HEK293 (cell line): ENCODE data around the gene PKIB.

Source experiments
- CTCF ChIA-PET: fragments of 350-600 bp; formaldehyde crosslinking; extraction: SDS; loops from one replicate; lab custom pipeline; 2021; ENCODE audit warnings: antibody characterized with exemption; lab: Yijun Ruan, JAX
- POLR2A ChIA-PET: fragments of 300-600 bp; formaldehyde crosslinking; extraction: SDS; loops from one replicate; lab custom pipeline; 2020; ENCODE audit warnings: antibody characterized with exemption, inconsistent platforms; lab: Yijun Ruan, JAX
- H3K27ac ChIP-seq: fragments of 200-500 bp; sonication (Bioruptor generic); 2 replicates; pipeline ENCODE4 v1.5.1; 2014; ENCODE audit warnings: low read depth, low read length, control low read depth, inconsistent platforms; ENCODE audit errors: extremely low read depth
- H3K36me3 ChIP-seq, 2 experiments: fragments of 200-500 bp in 1 of 2; sonication (Bioruptor generic) in 1 of 2; 1 replicate in 1 of 2; 2 replicates in 1 of 2; pipeline ENCODE4 v1.5.1; 2014 to 2017; ENCODE audit warnings: inconsistent platforms in 2 of 2, low read length in 2 of 2; ENCODE audit not compliant: control insufficient read depth in 2 of 2, insufficient read depth in 1 of 2
- H3K4me1 ChIP-seq: fragments of 200-500 bp; sonication (Bioruptor generic); 2 replicates; pipeline ENCODE4 v1.5.1; 2014; ENCODE audit warnings: mild to moderate bottlenecking, low read length, inconsistent platforms; ENCODE audit not compliant: control insufficient read depth, insufficient read depth
- H3K4me3 ChIP-seq: 2 replicates; pipeline ENCODE4 v1.5.1; 2011; ENCODE audit warnings: low read depth, mild to moderate bottlenecking, control low read depth, low read length, moderate library complexity
- H3K9me3 ChIP-seq: fragments of 200-500 bp; sonication (Bioruptor generic); 2 replicates; pipeline ENCODE4 v1.5.1; 2014; ENCODE audit warnings: low read depth, low read length, inconsistent platforms; ENCODE audit not compliant: control insufficient read depth, insufficient read depth
- AEBP2 ChIP-seq: fragments of 450-650 bp; formaldehyde crosslinking; IDR thresholded peaks from 2 replicates; pipeline ENCODE4 v1.5.1; 2016; ENCODE audit warnings: missing biosample characterization, missing genetic modification characterization, borderline replicate concordance
- BCL11B ChIP-seq: fragments of 450-650 bp; formaldehyde crosslinking; IDR thresholded peaks from 2 replicates; pipeline ENCODE4 v1.5.1; 2016; ENCODE audit warnings: low read depth, missing biosample characterization, missing genetic modification characterization
- HOXC10 ChIP-seq: sonication (generic); formaldehyde crosslinking; IDR thresholded peaks from 2 replicates; pipeline ENCODE4 v1.8.1; 2023; ENCODE audit warnings: mild to moderate bottlenecking, missing genetic modification reagents
- KLF10 ChIP-seq: fragments of 450-650 bp; IDR thresholded peaks from 2 replicates; pipeline ENCODE4 v1.5.1; 2018; ENCODE audit warnings: missing biosample characterization, mild to moderate bottlenecking, missing genetic modification characterization
- KLF17 ChIP-seq: fragments of 450-650 bp; formaldehyde crosslinking; IDR thresholded peaks from 2 replicates; pipeline ENCODE4 v1.5.1; 2016; ENCODE audit warnings: missing biosample characterization, missing genetic modification characterization
- KLF7 ChIP-seq: fragments of 450-650 bp; formaldehyde crosslinking; IDR thresholded peaks from 2 replicates; pipeline ENCODE4 v1.5.1; 2016; ENCODE audit warnings: missing biosample characterization, missing genetic modification characterization, borderline replicate concordance
- OSR2 ChIP-seq: fragments of 450-650 bp; formaldehyde crosslinking; IDR thresholded peaks from 2 replicates; pipeline ENCODE4 v1.5.1; 2016; ENCODE audit warnings: missing biosample characterization, missing genetic modification characterization
- PRDM1 ChIP-seq: fragments of 450-650 bp; formaldehyde crosslinking; IDR thresholded peaks from 2 replicates; pipeline ENCODE4; 2016; ENCODE audit warnings: missing biosample characterization, missing genetic modification characterization
- SCRT1 ChIP-seq: fragments of 450-650 bp; formaldehyde crosslinking; IDR thresholded peaks from 2 replicates; pipeline ENCODE4 v1.5.1; 2016; ENCODE audit warnings: missing biosample characterization, missing genetic modification characterization, borderline replicate concordance
- YY1 ChIP-seq: fragments of 450-650 bp; formaldehyde crosslinking; IDR thresholded peaks from 2 replicates; pipeline ENCODE4 v1.5.1; 2018; ENCODE audit warnings: missing biosample characterization, missing genetic modification characterization
- ZBTB44 ChIP-seq: fragments of 450-650 bp; IDR thresholded peaks from 2 replicates; pipeline ENCODE4 v1.5.1; 2018; ENCODE audit warnings: missing biosample characterization, mild to moderate bottlenecking, missing genetic modification characterization
- ZNF114 ChIP-seq: fragments of 450-650 bp; formaldehyde crosslinking; IDR thresholded peaks from 2 replicates; pipeline ENCODE4 v1.5.0; 2017; ENCODE audit warnings: missing biosample characterization, missing genetic modification characterization
- ZNF140 ChIP-seq: fragments of 450-650 bp; formaldehyde crosslinking; IDR thresholded peaks from 2 replicates; pipeline ENCODE4 v1.5.1; 2016; ENCODE audit warnings: missing biosample characterization, missing genetic modification characterization
- ZNF155 ChIP-seq: fragments of 450-650 bp; formaldehyde crosslinking; IDR thresholded peaks from 2 replicates; pipeline ENCODE4 v1.5.1; 2016; ENCODE audit warnings: missing biosample characterization, missing genetic modification characterization
- ZNF26 ChIP-seq: fragments of 450-650 bp; formaldehyde crosslinking; IDR thresholded peaks from 2 replicates; pipeline ENCODE4 v1.5.1; 2016; ENCODE audit warnings: missing biosample characterization, missing genetic modification characterization
- ZNF362 ChIP-seq: fragments of 450-650 bp; formaldehyde crosslinking; IDR thresholded peaks from 2 replicates; pipeline ENCODE4 v1.5.1; 2016; ENCODE audit warnings: missing biosample characterization, missing genetic modification characterization
- ZNF510 ChIP-seq: fragments of 450-650 bp; formaldehyde crosslinking; IDR thresholded peaks from 2 replicates; pipeline ENCODE4 v1.5.1; 2018; ENCODE audit warnings: mild to moderate bottlenecking, missing genetic modification characterization, missing biosample characterization; ENCODE audit not compliant: insufficient replicate concordance
- ZNF645 ChIP-seq: fragments of 450-650 bp; formaldehyde crosslinking; IDR thresholded peaks from 2 replicates; pipeline ENCODE4; 2016; ENCODE audit warnings: missing biosample characterization, missing genetic modification characterization
- TF ChIP-seq, protein P1 (sequence below): fragments of 450-650 bp; formaldehyde crosslinking; IDR thresholded peaks from 2 replicates; pipeline ENCODE4 v1.5.1; 2017; ENCODE audit warnings: missing biosample characterization, missing genetic modification characterization
- TF ChIP-seq, protein P2 (sequence below): fragments of 450-650 bp; formaldehyde crosslinking; IDR thresholded peaks from 2 replicates; pipeline ENCODE4 v1.5.1; 2017; ENCODE audit warnings: missing biosample characterization, missing genetic modification characterization

The PKIB gene

DNA sequence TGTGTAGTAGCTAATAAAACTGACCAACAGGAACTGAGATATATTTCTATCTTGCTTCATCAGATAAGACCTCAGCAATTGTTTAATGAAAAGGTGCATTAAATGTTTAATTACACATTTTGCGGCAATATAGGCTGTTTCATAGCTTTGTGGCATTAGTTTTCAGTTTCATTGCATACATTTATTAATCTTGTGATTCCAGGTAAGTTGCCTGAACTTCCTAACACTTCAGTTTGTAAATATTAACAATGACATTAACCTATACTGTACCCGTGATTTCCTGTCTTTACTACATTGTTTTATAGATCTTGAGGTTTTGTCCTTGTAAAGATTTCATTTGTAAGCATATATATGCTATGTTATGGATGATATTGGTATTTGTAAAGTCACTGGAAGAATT, 66.5 kb downstream of the PKIB start:
- H3K27ac ChIP-seq = no peak overlapping the region
- ChIA-PET CTCF (interaction anchor here (0.7 to 1.2 kb wide), 4 partner anchors 9 to 1395 kb away, joined by 4 to 5 read pairs (median 4); no protein-coding TSS in a partner anchor), POLR2A (no interaction called here)
- TF ChIP-seq ZNF155 (tag by site-specific recombination) (no peak), ZNF114 (tag by site-specific recombination) (no peak), PRDM1 (tag by site-specific recombination) (no peak), BCL11B (tag by site-specific recombination) (no peak), ZNF645 (no peak), ZBTB44 (tag by site-specific recombination) (no peak), ZNF26 (tag by site-specific recombination) (no peak), YY1 (tag by site-specific recombination) (no peak), HOXC10 (CRISPR knock-in tag) (no peak), KLF7 (no peak), SCRT1 (tag by site-specific recombination) (no peak), OSR2 (tag by site-specific recombination) (no peak), KLF17 (tag by site-specific recombination) (no peak), AEBP2 (tag by site-specific recombination) (no peak), ZNF510 (no peak)
- no peaks in the 10 kb centered on the region for H3K4me1 ChIP-seq
- no peak overlapping the region for H3K4me3 ChIP-seq
- H3K36me3 ChIP-seq = no peaks in the 10 kb centered on the region
- no peaks in the 10 kb centered on the region for H3K9me3 ChIP-seq

DNA sequence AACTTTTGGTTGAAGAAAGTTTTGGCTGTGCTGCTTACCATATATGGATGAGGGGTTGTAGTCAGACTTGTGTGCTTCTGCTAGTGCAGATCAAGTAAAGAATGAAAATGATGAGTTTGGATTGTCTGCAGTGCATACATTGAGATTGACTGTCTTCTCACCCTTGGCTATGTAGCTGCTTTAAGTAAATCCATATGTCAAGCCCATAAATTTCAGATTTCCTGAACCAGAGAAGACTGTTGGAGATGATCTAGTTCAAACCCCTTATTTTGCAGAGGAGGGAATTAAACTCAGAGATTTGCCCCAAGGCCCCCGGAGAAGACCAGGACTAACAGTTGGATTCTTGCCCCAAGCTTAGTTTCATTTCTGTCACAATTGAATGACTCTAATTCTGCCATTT, 67.2 kb downstream of the PKIB start:
- Histone ChIP-seq H3K4me3 (no peak overlapping the region), H3K4me1 (no peaks in the 10 kb centered on the region), H3K36me3 (no peaks in the 10 kb centered on the region), H3K9me3 (no peaks in the 10 kb centered on the region), H3K27ac (no peak overlapping the region)
- POLR2A ChIA-PET = no interaction called here
- no peak for TF ChIP-seq ZNF645
- TF ChIP-seq, protein P1, sequence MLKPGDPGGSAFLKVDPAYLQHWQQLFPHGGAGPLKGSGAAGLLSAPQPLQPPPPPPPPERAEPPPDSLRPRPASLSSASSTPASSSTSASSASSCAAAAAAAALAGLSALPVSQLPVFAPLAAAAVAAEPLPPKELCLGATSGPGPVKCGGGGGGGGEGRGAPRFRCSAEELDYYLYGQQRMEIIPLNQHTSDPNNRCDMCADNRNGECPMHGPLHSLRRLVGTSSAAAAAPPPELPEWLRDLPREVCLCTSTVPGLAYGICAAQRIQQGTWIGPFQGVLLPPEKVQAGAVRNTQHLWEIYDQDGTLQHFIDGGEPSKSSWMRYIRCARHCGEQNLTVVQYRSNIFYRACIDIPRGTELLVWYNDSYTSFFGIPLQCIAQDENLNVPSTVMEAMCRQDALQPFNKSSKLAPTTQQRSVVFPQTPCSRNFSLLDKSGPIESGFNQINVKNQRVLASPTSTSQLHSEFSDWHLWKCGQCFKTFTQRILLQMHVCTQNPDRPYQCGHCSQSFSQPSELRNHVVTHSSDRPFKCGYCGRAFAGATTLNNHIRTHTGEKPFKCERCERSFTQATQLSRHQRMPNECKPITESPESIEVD (tag by site-specific recombination) = no peak
- no peak for TF ChIP-seq ZNF362 (tag by site-specific recombination)
- TF ChIP-seq ZNF140 (tag by site-specific recombination) = no peak
- TF ChIP-seq KLF10 (tag by site-specific recombination) = no peak
- TF ChIP-seq, protein P2, sequence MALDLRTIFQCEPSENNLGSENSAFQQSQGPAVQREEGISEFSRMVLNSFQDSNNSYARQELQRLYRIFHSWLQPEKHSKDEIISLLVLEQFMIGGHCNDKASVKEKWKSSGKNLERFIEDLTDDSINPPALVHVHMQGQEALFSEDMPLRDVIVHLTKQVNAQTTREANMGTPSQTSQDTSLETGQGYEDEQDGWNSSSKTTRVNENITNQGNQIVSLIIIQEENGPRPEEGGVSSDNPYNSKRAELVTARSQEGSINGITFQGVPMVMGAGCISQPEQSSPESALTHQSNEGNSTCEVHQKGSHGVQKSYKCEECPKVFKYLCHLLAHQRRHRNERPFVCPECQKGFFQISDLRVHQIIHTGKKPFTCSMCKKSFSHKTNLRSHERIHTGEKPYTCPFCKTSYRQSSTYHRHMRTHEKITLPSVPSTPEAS = no peak
- CTCF ChIA-PET = interaction anchor here (1.0 to 1.2 kb wide), 2 partner anchors 9 to 50 kb away, joined by 3 to 4 read pairs; no protein-coding TSS in a partner anchor
